ENCODE data around the gene IP6K3. TPM values are rescaled to one million over a fixed set of nuclear protein-coding genes. Genes with fewer than 3 reads are reported as not detected.

IP6K3 gene
- total RNA-seq, 2 donors from 2014 or later = not detected

DNA sequence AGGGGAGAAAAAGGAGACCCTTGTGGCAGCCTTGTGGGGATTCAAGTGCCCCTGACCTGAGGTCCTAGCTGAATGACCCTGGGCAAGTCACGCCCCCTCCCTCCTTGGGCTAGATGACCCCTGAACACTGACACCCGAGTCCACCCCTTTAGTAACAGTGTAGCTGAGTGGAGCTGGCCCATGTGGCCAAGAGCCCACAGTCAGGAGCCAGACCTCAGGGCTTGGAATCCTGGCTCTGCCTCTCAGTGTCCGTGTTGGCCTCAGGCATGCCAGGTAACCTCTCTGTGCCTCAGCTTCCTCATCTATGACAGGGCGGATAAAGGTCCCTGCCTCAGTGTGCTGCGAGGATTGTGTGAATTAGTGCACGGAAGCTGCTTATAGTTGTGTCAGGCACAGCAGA is 14.3 kb downstream of the IP6K3 start:
- ATAC-seq (replicated peaks) = no peak
- no peaks in the 10 kb centered on the region for H3K4me1 Mint-ChIP-seq
- H3K9me3 Mint-ChIP-seq = no peaks in the 10 kb centered on the region
- H3K4me3 Mint-ChIP-seq = no peak overlapping the region
- no peak overlapping the region for H3K27ac Mint-ChIP-seq
- H3K27me3 Mint-ChIP-seq = no peaks in the 10 kb centered on the region
- H3K36me3 Mint-ChIP-seq (ENCODE audit: low read depth) = no peaks in the 10 kb centered on the region

DNA sequence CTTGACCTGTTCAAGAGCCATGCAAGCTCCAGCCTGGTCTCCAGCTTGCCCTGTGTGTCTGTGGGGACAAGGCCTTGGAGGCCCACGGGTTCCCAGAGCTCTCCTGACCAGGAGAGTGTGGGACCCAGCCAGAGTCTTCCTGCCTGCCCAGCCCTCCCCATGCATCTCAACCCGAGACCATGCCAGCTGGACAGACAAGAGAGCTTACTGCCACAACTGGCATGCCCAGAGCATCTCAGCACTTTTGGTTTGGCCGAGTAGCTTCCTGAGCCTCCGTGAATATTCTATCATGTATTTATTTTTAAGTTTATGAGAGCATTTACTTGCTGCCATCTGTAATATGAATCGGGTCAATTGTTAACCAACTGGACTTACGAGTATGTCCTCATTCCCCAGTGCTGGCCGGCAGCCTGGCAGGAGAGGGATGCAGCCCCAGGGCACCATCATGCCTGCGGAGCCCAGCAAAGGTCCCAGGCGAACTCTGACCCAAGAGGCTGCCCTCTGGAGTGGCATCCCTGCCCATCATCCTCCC is 14.9 kb downstream of the IP6K3 start:
- Mint-ChIP-seq H3K27ac (peak overlapping the region; percentile 50), H3K27me3 (no peaks in the 10 kb centered on the region), H3K4me3 (no peak overlapping the region), H3K4me1 (no peaks in the 10 kb centered on the region), H3K36me3 (ENCODE audit: low read depth) (no peaks in the 10 kb centered on the region), H3K9me3 (no peaks in the 10 kb centered on the region)
- no peak for ATAC-seq (replicated peaks)

DNA sequence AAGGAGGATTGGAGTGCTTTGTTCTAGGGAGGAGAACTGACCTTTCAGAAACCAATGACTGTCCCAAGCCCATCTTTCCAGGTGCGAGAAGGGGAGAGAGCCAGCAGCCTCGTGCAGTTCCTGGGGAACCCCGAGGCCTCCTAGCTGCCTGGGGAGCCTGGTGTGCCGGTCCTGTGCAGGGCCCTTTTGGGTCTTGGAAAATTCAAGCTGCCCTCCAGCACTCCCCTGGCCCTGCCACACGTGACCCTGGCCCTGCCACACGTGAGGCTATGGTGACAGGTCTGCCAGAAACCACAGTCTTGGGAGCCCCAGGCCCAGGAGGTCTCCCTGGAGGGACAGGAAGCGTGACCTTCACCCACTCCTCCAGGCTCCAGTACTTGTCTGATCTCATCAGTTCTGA is 15.7 kb downstream of the IP6K3 start:
- Mint-ChIP-seq H3K4me3 (no peak overlapping the region), H3K27ac (no peak overlapping the region), H3K4me1 (no peaks in the 10 kb centered on the region), H3K36me3 (ENCODE audit: low read depth) (no peaks in the 10 kb centered on the region), H3K27me3 (peaks cover 5% of the 10 kb centered on the region), H3K9me3 (no peaks in the 10 kb centered on the region)
- no peak for ATAC-seq (replicated peaks)

DNA sequence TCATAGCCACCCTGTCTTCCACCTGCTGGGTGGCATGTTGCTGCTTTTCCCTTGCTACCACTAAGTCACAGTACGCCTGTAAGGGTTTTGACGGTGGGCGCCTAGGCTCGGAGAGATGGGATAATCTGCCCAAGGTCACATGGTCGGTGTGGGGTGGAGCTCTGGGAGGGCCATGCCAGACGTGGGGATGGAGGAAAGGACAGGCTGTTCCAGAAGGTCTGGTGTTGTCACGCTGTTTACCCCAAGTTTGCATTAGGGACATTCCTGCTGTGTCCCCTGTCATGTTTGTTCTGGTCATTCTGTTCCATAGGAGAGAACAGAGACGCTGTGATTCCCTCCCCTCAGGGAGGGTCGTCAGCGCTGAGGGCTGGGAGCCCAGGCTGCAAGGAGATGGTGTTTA is 16.1 kb downstream of the IP6K3 start:
- peaks cover 5% of the 10 kb centered on the region for H3K27me3 Mint-ChIP-seq
- no peak overlapping the region for H3K27ac Mint-ChIP-seq
- no peaks in the 10 kb centered on the region for H3K4me1 Mint-ChIP-seq
- no peak overlapping the region for H3K4me3 Mint-ChIP-seq
- no peaks in the 10 kb centered on the region for H3K36me3 Mint-ChIP-seq (ENCODE audit: low read depth)
- H3K9me3 Mint-ChIP-seq = no peaks in the 10 kb centered on the region
- ATAC-seq (replicated peaks) = no peak

DNA sequence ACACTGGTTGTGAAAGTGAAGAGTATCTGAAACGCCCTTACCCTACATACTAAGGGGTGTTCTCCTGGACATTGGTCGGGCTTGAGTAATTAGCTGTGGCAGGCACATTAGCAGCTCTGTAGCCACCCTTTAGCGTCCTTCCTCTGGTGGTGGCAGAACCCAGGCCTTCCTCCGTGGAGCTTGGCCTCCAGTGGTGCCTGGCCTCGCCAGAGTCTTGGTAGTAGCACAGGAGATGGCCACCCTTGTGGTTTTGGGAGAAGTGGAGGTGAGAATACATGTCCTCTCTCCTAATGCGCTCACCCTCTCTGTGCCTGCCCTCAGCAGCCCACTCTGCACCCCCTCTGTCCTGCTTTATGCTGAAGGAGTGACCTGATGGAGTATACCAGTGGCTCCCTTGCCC is 17.6 kb downstream of the IP6K3 start:
- Mint-ChIP-seq H3K27ac (no peak overlapping the region), H3K4me3 (no peak overlapping the region), H3K9me3 (no peaks in the 10 kb centered on the region), H3K4me1 (peaks cover 5% of the 10 kb centered on the region), H3K36me3 (ENCODE audit: low read depth) (no peaks in the 10 kb centered on the region), H3K27me3 (peaks cover 10% of the 10 kb centered on the region)
- ATAC-seq (replicated peaks) = no peak

DNA sequence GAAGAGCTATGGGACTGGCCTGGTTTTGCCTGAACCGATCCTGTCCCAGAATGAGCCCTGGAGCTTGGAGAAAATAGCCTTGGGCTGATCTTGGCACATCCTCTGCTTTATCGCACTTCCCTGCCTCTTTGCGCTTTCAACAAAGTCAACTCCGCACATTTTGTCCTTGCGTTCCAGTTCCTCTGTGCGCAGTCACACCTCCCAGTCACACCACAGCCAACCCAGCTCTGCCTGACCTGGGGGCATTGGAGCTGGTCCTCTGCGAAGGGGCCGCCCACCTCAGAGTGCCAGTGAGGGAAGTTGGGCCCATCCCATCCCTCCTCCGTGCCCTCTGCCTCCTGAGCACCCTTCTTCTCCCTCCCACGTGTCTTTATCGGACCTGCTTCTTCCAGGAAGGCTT is 18.3 kb downstream of the IP6K3 start:
- H3K4me1 Mint-ChIP-seq = peaks cover 6% of the 10 kb centered on the region
- no peak overlapping the region for H3K4me3 Mint-ChIP-seq
- no peak for ATAC-seq (replicated peaks)
- no peaks in the 10 kb centered on the region for H3K36me3 Mint-ChIP-seq (ENCODE audit: low read depth)
- H3K27me3 Mint-ChIP-seq = peaks cover 13% of the 10 kb centered on the region
- no peaks in the 10 kb centered on the region for H3K9me3 Mint-ChIP-seq
- H3K27ac Mint-ChIP-seq = no peak overlapping the region

DNA sequence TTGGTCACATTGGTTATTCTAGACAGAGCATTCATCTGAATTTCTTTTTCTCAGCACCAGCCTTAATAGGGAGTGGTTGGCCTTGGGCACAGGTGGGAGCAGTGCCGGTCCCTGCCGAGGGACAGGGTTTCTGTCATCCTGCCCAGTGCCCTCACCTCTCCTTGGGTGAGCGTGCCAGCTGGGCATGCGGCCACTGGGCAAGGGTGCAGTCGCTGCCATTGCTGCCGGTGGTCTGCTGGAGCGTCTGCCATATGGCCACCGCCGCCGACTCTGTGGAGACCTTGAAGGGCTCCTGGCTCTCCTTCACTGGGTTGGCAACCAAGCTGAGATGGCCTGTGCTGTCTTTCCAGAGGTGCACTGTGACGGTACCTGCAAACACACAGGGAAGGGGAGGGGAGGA is 18.8 kb downstream of the IP6K3 start:
- Mint-ChIP-seq H3K4me1 (peaks cover 6% of the 10 kb centered on the region), H3K27me3 (peaks cover 13% of the 10 kb centered on the region), H3K9me3 (no peaks in the 10 kb centered on the region), H3K36me3 (ENCODE audit: low read depth) (no peaks in the 10 kb centered on the region), H3K4me3 (no peak overlapping the region), H3K27ac (no peak overlapping the region)
- no peak for ATAC-seq (replicated peaks)

DNA sequence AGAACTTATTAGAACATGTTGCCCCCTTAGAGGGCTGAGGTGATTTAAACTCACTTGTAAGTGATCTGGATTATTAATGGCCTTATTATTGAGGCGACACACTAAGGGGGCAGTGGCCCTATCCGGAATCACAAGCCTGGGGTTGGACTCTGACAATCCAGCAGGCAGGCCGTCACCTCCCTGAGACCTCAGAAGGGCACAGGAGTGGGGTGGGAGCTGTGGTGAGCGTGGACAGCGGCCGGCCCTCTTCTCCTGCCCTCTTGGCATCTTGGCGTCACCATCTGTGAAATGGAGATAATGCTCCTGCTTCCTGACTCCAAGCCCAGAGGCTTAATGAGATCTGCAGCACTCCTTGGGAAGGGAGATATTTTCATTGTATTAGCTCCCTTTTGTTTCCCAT is 19.6 kb downstream of the IP6K3 start:
- no peak for ATAC-seq (replicated peaks)

DNA sequence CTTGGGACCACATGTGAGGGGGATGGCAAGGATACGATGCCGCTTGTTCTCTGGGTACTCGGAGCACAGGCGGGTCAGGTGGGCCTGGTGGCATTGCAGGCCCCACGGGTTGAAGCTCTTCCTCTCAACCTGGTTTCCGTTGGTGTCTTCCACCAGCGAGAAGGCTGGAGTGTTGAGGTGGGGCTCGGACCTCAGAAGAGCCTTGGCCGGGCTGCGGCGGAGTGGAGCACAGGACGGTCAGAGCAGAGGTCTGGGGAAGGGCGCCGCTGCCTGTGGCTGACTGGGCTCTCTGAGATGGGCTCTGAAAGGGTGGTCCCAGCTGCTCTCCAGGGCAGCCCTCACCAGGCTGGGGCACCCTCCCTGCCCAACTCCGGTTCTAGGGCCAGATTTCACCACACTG is 20.0 kb downstream of the IP6K3 start:
- H3K27me3 Mint-ChIP-seq = peaks cover 13% of the 10 kb centered on the region
- H3K4me3 Mint-ChIP-seq = no peak overlapping the region
- no peaks in the 10 kb centered on the region for H3K9me3 Mint-ChIP-seq
- ATAC-seq (replicated peaks) = no peak
- H3K36me3 Mint-ChIP-seq (ENCODE audit: low read depth) = no peaks in the 10 kb centered on the region
- no peak overlapping the region for H3K27ac Mint-ChIP-seq
- H3K4me1 Mint-ChIP-seq = peaks cover 6% of the 10 kb centered on the region

More for the DNA sequence above, 19.6 kb downstream of the IP6K3 start:
- Mint-ChIP-seq H3K4me1 (peaks cover 6% of the 10 kb centered on the region), H3K27ac (no peak overlapping the region), H3K9me3 (no peaks in the 10 kb centered on the region), H3K27me3 (peaks cover 13% of the 10 kb centered on the region), H3K36me3 (ENCODE audit: low read depth) (no peaks in the 10 kb centered on the region), H3K4me3 (no peak overlapping the region)

DNA sequence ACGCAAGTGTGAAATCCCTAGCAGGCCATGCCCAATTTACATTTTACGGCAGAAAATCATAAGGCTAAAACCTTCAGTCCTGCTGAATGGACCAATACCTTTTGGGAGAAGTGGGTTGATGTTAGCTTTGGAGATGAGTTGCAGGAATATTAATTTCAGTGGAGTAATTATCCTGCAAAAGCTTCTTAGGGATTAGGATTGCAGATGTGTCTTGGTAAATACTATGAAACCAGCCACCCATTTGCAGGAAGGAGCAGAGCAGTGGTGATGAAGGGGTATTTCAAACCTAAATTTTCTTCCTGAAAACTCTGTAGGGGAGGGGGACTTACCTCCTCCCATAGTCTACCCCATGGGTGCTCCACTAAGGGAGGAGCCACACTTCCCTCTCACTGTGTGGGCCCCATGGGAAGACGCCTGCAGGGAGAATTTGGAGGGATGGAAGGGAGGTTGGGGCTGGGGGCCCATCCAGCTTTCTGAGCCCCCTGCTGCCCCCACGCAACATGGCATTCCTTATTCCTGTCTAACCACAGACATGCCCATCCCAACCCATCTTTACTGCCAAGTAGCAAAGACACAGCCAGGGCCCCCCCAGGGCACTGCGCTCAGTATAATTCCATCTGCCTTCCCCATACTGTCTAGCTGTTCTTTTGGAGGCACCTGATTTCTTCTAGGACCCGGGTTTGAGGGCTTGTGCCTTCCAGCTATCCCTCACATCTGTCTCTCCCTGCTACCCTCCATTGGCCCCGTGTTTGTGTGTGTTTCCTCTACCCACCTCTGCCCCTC is 20.6 kb downstream of the IP6K3 start:
- ATAC-seq (replicated peaks) = no peak
- Mint-ChIP-seq H3K27me3 (peaks cover 13% of the 10 kb centered on the region), H3K36me3 (ENCODE audit: low read depth) (no peaks in the 10 kb centered on the region), H3K4me3 (no peak overlapping the region), H3K9me3 (no peaks in the 10 kb centered on the region), H3K27ac (no peak overlapping the region), H3K4me1 (peaks cover 6% of the 10 kb centered on the region)

DNA sequence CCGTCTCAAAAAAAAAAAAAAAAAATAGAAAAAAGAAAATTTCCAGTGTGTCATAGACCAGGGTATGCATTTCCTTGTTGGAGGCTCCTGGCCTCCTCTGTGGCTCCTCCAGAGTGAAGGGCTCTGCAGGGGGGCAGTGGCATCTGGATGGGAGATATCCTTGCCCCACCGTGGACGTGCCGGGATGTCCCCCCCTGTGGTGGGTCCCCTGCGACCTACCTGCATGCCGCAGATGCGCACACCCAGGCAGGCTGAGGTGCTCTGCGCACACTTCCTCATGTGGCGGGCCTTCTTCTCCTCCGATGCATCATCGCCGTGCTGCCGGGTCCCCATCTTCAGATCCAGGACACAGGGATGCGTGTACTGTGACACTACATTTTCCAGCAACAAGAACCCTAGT is 21.5 kb downstream of the IP6K3 start:
- peaks cover 6% of the 10 kb centered on the region for H3K4me1 Mint-ChIP-seq
- H3K4me3 Mint-ChIP-seq = no peak overlapping the region
- no peaks in the 10 kb centered on the region for H3K9me3 Mint-ChIP-seq
- no peak for ATAC-seq (replicated peaks)
- H3K27me3 Mint-ChIP-seq = peaks cover 17% of the 10 kb centered on the region
- no peaks in the 10 kb centered on the region for H3K36me3 Mint-ChIP-seq (ENCODE audit: low read depth)
- no peak overlapping the region for H3K27ac Mint-ChIP-seq

DNA sequence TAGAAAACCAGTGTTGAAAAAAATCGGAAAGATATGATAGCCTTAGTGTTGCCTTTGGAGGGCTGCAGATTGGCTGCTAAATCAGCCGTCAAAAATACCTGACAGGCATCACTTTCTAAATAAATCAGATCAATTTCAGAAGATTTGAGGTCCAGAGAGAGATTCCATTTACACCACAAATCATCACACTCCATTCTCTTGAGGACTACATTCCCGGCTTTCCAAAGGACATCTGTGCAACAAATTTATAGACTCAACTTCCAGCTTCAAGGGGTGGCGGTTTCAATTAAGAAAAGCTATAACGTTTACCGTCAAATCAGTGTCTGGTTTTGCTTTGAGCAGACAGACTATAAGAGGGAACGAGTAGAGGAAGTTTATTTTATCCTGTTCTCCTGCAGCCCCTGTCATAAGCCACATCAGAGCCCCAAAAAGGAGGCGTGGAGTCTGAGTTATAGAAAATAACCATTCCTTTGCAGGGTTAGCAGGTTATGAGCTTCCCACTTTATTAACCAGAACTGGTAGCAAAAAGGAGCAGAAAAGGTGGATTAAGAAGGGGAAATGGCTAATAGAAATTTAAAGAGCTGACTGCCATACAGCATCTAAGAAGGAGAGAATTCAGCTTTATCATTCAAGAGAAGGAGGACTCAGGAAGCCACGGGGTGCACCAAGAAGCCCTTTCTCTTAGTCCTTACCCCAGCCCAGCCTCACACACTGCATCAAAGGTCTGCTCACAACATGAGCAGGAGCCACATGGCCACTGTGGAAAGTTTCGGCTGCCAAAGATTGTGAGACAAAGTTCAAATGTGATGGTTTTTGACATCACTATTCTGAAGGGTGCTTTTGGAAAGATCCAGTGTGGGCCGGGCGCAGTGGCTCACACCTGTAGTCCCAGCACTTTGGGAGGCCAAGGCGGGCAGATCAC is 22.3 kb downstream of the IP6K3 start:
- Mint-ChIP-seq H3K4me1 (peaks cover 6% of the 10 kb centered on the region), H3K27me3 (peaks cover 20% of the 10 kb centered on the region), H3K4me3 (no peak overlapping the region), H3K9me3 (no peaks in the 10 kb centered on the region), H3K36me3 (ENCODE audit: low read depth) (no peaks in the 10 kb centered on the region), H3K27ac (peak overlapping the region; percentile 13)
- no peak for ATAC-seq (replicated peaks)

DNA sequence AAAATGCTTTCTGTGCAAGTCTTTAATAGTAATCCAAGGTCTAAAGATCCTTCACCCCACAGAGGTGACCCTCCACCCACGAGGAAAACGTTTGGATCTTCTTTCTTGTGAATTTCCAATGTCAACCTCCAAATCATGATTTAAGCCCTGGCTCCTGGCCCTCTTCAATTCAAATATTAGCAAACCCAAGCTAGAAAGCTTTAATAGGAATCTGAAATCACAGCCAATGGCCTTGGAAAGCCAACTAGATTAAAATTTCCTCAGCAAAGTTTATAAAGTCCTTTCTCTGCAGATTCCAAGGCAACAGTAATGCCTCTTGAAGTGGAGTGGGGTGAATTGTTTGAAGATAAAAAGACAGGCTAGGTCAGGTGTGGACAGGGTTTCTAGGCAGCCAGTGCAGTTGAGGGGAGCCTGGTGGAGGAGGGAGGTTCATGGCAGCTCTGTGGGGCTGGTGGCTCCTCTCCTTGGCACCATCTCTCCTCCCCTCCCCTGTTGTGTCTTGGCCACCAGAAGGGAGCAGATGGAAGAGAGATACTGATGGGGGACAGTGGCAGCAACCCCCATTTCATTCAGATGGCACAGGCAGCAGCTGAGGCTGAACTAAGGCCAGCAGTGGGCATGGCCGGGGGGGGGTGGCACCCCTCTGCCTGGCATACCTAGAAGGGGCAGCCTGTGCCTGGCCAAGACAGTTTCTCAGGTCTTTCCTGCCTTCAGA is 23.2 kb downstream of the IP6K3 start:
- peaks cover 20% of the 10 kb centered on the region for H3K27me3 Mint-ChIP-seq
- H3K9me3 Mint-ChIP-seq = no peaks in the 10 kb centered on the region
- H3K36me3 Mint-ChIP-seq (ENCODE audit: low read depth) = no peaks in the 10 kb centered on the region
- H3K27ac Mint-ChIP-seq = no peak overlapping the region
- no peak overlapping the region for H3K4me3 Mint-ChIP-seq
- H3K4me1 Mint-ChIP-seq = peaks cover 6% of the 10 kb centered on the region
- ATAC-seq (replicated peaks) = no peak

DNA sequence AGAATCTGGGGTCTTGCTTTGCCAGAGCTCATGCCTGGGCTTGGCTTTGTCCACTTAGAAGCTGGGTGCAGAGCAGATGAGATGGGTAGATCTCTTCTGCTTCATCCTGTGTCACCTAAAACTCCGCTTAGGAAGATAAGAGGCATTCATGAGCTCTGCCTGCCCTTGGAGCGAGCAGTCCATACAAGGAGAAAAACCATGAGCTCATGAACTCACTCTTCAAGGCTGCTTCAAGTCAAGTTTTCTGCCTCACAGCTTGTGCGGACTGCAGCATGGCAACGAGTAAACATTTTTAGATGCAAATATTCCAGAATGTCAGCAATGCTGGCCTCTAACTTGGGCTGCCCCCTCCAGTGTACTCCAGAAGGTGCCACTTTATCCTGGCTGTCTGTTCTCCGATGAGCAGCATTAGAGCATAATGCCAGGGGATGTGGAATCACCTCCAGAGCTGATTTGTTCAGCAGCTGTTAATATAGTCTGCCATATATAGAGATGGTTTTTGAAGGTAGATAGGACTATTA is 24.5 kb downstream of the IP6K3 start:
- H3K36me3 Mint-ChIP-seq (ENCODE audit: low read depth) = no peaks in the 10 kb centered on the region
- no peaks in the 10 kb centered on the region for H3K9me3 Mint-ChIP-seq
- H3K27ac Mint-ChIP-seq = no peak overlapping the region
- no peak for ATAC-seq (replicated peaks)
- no peak overlapping the region for H3K4me3 Mint-ChIP-seq
- peaks cover 6% of the 10 kb centered on the region for H3K4me1 Mint-ChIP-seq
- peaks cover 20% of the 10 kb centered on the region for H3K27me3 Mint-ChIP-seq

All from activated T-helper 17 cell treated with anti-CD3 and anti-CD28 coated beads, Interleukin-2, amount 50 U/mL, for 72 hours (primary cell).